Esophagus muscularis mucosa (tissue), 4 donors: ENCODE results near the gene LTC4S. TPM values are rescaled to one million over a fixed set of nuclear protein-coding genes. Genes with fewer than 3 reads are reported as not detected.
A peak's percentile ranks its signal among the peaks of the same experiment; 100 is the strongest.

ENCODE experiments used
- DNase-seq: peaks from one replicate; pipeline ENCODE4 v3.0.0-alpha.2; 2017; ENCODE audit errors: extremely low spot score
- H3K27ac ChIP-seq, 4 donors: fragments of 200-600 bp; sonication (generic); replicated peaks in 1 of 4; 1 replicate in 3 of 4; 2 replicates in 1 of 4; pipeline ENCODE4 v1.5.1; 2016 to 2019; ENCODE audit warnings: mild to moderate bottlenecking in 1 of 4
- H3K27me3 ChIP-seq, 4 donors: fragments of 200-600 bp; sonication (generic); one replicate each; pipeline versions ENCODE4 v1.5.1 to v1.6.0; 2016 to 2019
- H3K36me3 ChIP-seq, 4 donors: fragments of 200-600 bp; sonication (generic); one replicate each; pipeline ENCODE4 v1.5.1; 2016 to 2019
- H3K4me1 ChIP-seq, 4 donors: fragments of 200-600 bp; sonication (generic); one replicate each; pipeline ENCODE4 v1.5.1; 2016 to 2019
- H3K4me3 ChIP-seq, 4 donors: fragments of 200-600 bp; sonication (generic); 1 replicate in 2 of 4; 2 replicates in 2 of 4; pipeline ENCODE4 v1.5.1; 2016 to 2019; ENCODE audit warnings: mild to moderate bottlenecking in 4 of 4, moderate library complexity in 1 of 4
- H3K9me3 ChIP-seq, 4 donors: fragments of 200-600 bp; sonication (generic); 1 replicate in 3 of 4; 2 replicates in 1 of 4; pipeline ENCODE4 v1.5.1; 2016 to 2019
- CTCF ChIP-seq, 3 experiments: fragments of 200-600 bp in 2 of 3; fragments of 450-650 bp in 1 of 3; sonication (generic) in 2 of 3; IDR thresholded peaks; one replicate each; pipeline ENCODE4 v1.5.1; 2017 to 2019; ENCODE audit warnings: antibody characterized with exemption in 3 of 3, mild to moderate bottlenecking in 2 of 3, moderate library complexity in 1 of 3
- EP300 ChIP-seq: sonication (generic); formaldehyde crosslinking; IDR thresholded peaks from one replicate; pipeline ENCODE4 v1.6.1; 2017; ENCODE audit warnings: antibody characterized with exemption
- POLR2A ChIP-seq: fragments of 450-650 bp; IDR thresholded peaks from one replicate; pipeline ENCODE4 v1.6.1; 2017; ENCODE audit warnings: antibody characterized with exemption, moderate library complexity, mild to moderate bottlenecking, low read depth
- POLR2AphosphoS5 ChIP-seq, 2 donors: sonication (generic); formaldehyde crosslinking; IDR thresholded peaks; one replicate each; pipeline ENCODE4 v1.6.1; 2017; ENCODE audit warnings: antibody characterized with exemption in 2 of 2
- WGBS: methylation state at CpG from one replicate; pipeline ENCODE4 v1.1.5; 2018; 5-methylcytosine and 5-hydroxymethylcytosine counted together
- intact Hi-C: fragments of 100-400 bp; cut with DNase I; formaldehyde crosslinking; loops from one replicate; pipeline ENCODE4 v1.15.1; 2023
- total RNA-seq, 4 donors: library from RNA; depleted of rRNA; stranded (reverse); fragments of >200 nt; gene quantifications; one replicate each; pipeline versions ENCODE4 v1.1.0 to v1.2.1, GENCODE V29; 2016

Gene LTC4S
- total RNA-seq, 4 donors from 2014 or later, result 7.9 to 15.2 (median 12.8) TPM

GRCh38 chr5:179824745-179825112, 30.9 kb downstream of the LTC4S start:
- TF ChIP-seq POLR2AphosphoS5 (IDR thresholded peaks at IDR 0.05), result no peak
- no peak for TF ChIP-seq CTCF (IDR thresholded peaks at IDR 0.05)
- TF ChIP-seq EP300, result no peak
- TF ChIP-seq POLR2A, result no peak
- intact Hi-C loops, result loop anchor here (5.0 kb wide), 1 partner anchor 33 kb away; the partner anchor contains the start of gene MRNIP
- Histone ChIP-seq H3K4me3 (no peak overlapping the region), H3K4me1 (peaks cover 59 to 83% (median 78%) of the 10 kb centered on the region in 4 donors), H3K9me3 (no peaks in the 10 kb centered on the region), H3K36me3 (peaks cover 64 to 80% (median 72%) of the 10 kb centered on the region in 4 donors), H3K27ac (no peak overlapping the region), H3K27me3 (no peaks in the 10 kb centered on the region)
- no peak for DNase-seq
- WGBS, result 84% methylated on average over 3 of the region's 3 CpGs

GRCh38 chr5:179825655-179826182, 31.9 kb downstream of the LTC4S start:
- no peak overlapping the region for H3K4me3 ChIP-seq
- TF ChIP-seq CTCF (IDR thresholded peaks at IDR 0.05) (peak in 1 of 3 experiments; percentile 7), EP300 (no peak)
- no peaks in the 10 kb centered on the region for H3K27me3 ChIP-seq
- H3K36me3 ChIP-seq, result peaks cover 73 to 89% (median 82%) of the 10 kb centered on the region in 4 donors
- no peak for DNase-seq
- whole genome bisulfite sequencing, result 76% methylated on average over 11 of the region's 13 CpGs
- H3K4me1 ChIP-seq, result peaks cover 52 to 74% (median 69%) of the 10 kb centered on the region in 4 donors
- no peaks in the 10 kb centered on the region for H3K9me3 ChIP-seq
- H3K27ac ChIP-seq, result peak overlapping the region in 2 of 4 donors; percentile 7 to 31
- intact Hi-C loops, result no loop called here

- WGBS, result 54% methylated on average over 9 of the region's 9 CpGs
- TF ChIP-seq POLR2AphosphoS5 (IDR thresholded peaks at IDR 0.05), result no peak
- TF ChIP-seq CTCF (IDR thresholded peaks at IDR 0.05), result no peak
- TF ChIP-seq EP300, result no peak
- TF ChIP-seq POLR2A, result no peak
- H3K4me1 ChIP-seq, result peaks cover 47 to 76% (median 68%) of the 10 kb centered on the region in 4 donors
- intact Hi-C loops, result no loop called here
- DNase-seq, result no peak
- no peaks in the 10 kb centered on the region for H3K27me3 ChIP-seq
- no peak overlapping the region for H3K4me3 ChIP-seq
- no peaks in the 10 kb centered on the region for H3K9me3 ChIP-seq
- peak overlapping the region; percentile 12 to 56 (median 36) for H3K27ac ChIP-seq
- H3K36me3 ChIP-seq, result peaks cover 91 to 100% (median 97%) of the 10 kb centered on the region in 4 donors
Observed at GRCh38 chr5:179827680-179828079, 33.9 kb downstream of the LTC4S start.

- intact Hi-C loops, result no loop called here
- H3K27ac ChIP-seq, result peak overlapping the region in 2 of 4 donors; percentile 24 to 52
Observed at GRCh38 chr5:179828756-179829421, 35.1 kb downstream of the LTC4S start.

More at GRCh38 chr5:179828756-179829421, 35.1 kb downstream of the LTC4S start:
- 94% methylated on average over 2 of the region's 3 CpGs for WGBS
- TF ChIP-seq EP300 (no peak), CTCF (IDR thresholded peaks at IDR 0.05) (no peak), POLR2A (no peak), POLR2AphosphoS5 (IDR thresholded peaks at IDR 0.05) (no peak)
- no peak for DNase-seq
- Histone ChIP-seq H3K9me3 (no peaks in the 10 kb centered on the region), H3K4me3 (no peak overlapping the region), H3K27me3 (no peaks in the 10 kb centered on the region), H3K4me1 (peaks cover 35 to 64% (median 59%) of the 10 kb centered on the region in 4 donors), H3K36me3 (peaks cover 91 to 100% (median 100%) of the 10 kb centered on the region in 4 donors)
